Gastroesophageal sphincter (tissue), 4 donors: Measurements from ENCODE around the gene ZFP42. TPM values are rescaled to one million over a fixed set of nuclear protein-coding genes. Genes with fewer than 3 reads are reported as not detected.

ENCODE experiments used
- ATAC-seq: fragments of 150-250 bp; one replicate; pipeline ENCODE4 v1.9.1; 2016; ENCODE audit warnings: mild to moderate bottlenecking, moderate library complexity
- H3K27ac ChIP-seq, 4 donors: fragments of 200-600 bp; sonication (generic) in 3 of 4; 1 replicate in 3 of 4; 2 replicates in 1 of 4; pipeline ENCODE4 v1.5.1; 2016 to 2019
- H3K27me3 ChIP-seq: fragments of 200-600 bp; sonication (generic); one replicate; pipeline ENCODE4 v1.5.1; 2019
- H3K36me3 ChIP-seq, 2 donors: fragments of 200-600 bp; sonication (generic); one replicate each; pipeline ENCODE4 v1.5.1; 2019; ENCODE audit warnings: control low read depth in 1 of 2
- H3K4me1 ChIP-seq, 3 donors: fragments of 200-600 bp; sonication (generic); 1 replicate in 2 of 3; 2 replicates in 1 of 3; pipeline ENCODE4 v1.5.1; 2016 to 2019; ENCODE audit warnings: control low read depth in 2 of 3
- H3K4me3 ChIP-seq, 2 donors: fragments of 200-600 bp; sonication (generic); one replicate each; pipeline ENCODE4 v1.5.1; 2019; ENCODE audit warnings: mild to moderate bottlenecking in 1 of 2, moderate library complexity in 1 of 2
- H3K9me3 ChIP-seq, 3 donors: fragments of 200-600 bp; sonication (generic); one replicate each; pipeline ENCODE4 v1.5.1; 2017 to 2019; ENCODE audit warnings: control low read depth in 2 of 3
- EP300 ChIP-seq: sonication (generic); formaldehyde crosslinking; IDR thresholded peaks from one replicate; pipeline ENCODE4 v1.6.1; 2017; ENCODE audit warnings: antibody characterized with exemption, mild to moderate bottlenecking
- POLR2A ChIP-seq, 2 donors: fragments of 450-650 bp; IDR thresholded peaks; one replicate each; pipeline ENCODE4 v1.6.1; 2017; ENCODE audit warnings: antibody characterized with exemption in 2 of 2, mild to moderate bottlenecking in 2 of 2, moderate library complexity in 1 of 2
- POLR2AphosphoS5 ChIP-seq: sonication (generic); formaldehyde crosslinking; IDR thresholded peaks from one replicate; pipeline ENCODE4 v1.6.1; 2017; ENCODE audit warnings: antibody characterized with exemption
- WGBS, 2 donors: methylation state at CpG; one replicate each; pipeline ENCODE4 v1.1.5; 2018; ENCODE audit warnings: low coverage in 1 of 2; 5-methylcytosine and 5-hydroxymethylcytosine counted together
- total RNA-seq, 4 donors: library from RNA; depleted of rRNA; stranded (reverse); fragments of >200 nt; gene quantifications; one replicate each; pipeline ENCODE4 v1.1.0, GENCODE V29; 2016
- TF ChIP-seq, protein P1 (sequence below), 4 experiments: fragments of 200-600 bp in 2 of 4; fragments of 450-650 bp in 2 of 4; sonication (generic) in 1 of 4; IDR thresholded peaks; one replicate each; pipeline ENCODE4 v1.5.1; 2017 to 2019; ENCODE audit warnings: antibody characterized with exemption in 4 of 4, mild to moderate bottlenecking in 2 of 4, moderate library complexity in 2 of 4

Gene ZFP42
- total RNA-seq, 4 donors from 2014 or later: not detected

DNA sequence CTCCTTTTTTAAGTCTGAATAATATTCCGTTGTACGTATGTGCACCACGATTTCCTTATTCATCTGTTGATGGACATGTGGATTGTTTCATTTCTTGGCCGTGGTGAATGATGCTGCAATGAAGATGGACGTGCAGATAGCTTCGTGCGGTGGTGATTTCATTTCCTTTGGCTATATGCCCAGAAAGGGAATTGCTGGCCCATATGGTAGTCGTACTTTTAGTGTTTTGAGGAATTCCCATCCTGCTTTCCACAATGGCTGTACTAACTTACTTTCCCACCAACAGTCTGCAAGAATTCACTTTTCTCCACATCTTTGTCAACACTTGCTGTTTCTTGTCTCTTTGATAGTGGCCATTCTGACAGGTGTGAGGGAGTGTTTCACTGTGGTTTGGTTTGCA, 12.8 kb downstream of the ZFP42 start:
- H3K4me1 ChIP-seq: no peaks in the 10 kb centered on the region
- no peak for ATAC-seq
- H3K27ac ChIP-seq: no peak overlapping the region
- TF ChIP-seq POLR2AphosphoS5: no peak
- TF ChIP-seq, protein P1, sequence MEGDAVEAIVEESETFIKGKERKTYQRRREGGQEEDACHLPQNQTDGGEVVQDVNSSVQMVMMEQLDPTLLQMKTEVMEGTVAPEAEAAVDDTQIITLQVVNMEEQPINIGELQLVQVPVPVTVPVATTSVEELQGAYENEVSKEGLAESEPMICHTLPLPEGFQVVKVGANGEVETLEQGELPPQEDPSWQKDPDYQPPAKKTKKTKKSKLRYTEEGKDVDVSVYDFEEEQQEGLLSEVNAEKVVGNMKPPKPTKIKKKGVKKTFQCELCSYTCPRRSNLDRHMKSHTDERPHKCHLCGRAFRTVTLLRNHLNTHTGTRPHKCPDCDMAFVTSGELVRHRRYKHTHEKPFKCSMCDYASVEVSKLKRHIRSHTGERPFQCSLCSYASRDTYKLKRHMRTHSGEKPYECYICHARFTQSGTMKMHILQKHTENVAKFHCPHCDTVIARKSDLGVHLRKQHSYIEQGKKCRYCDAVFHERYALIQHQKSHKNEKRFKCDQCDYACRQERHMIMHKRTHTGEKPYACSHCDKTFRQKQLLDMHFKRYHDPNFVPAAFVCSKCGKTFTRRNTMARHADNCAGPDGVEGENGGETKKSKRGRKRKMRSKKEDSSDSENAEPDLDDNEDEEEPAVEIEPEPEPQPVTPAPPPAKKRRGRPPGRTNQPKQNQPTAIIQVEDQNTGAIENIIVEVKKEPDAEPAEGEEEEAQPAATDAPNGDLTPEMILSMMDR (IDR thresholded peaks at IDR 0.05): no peak
- 45 to 50% methylated on average over 8 of the region's 8 CpGs for WGBS, 2 donors
- no peaks in the 10 kb centered on the region for H3K27me3 ChIP-seq
- no peak overlapping the region for H3K4me3 ChIP-seq
- no peaks in the 10 kb centered on the region for H3K36me3 ChIP-seq
- H3K9me3 ChIP-seq: no peaks in the 10 kb centered on the region

DNA sequence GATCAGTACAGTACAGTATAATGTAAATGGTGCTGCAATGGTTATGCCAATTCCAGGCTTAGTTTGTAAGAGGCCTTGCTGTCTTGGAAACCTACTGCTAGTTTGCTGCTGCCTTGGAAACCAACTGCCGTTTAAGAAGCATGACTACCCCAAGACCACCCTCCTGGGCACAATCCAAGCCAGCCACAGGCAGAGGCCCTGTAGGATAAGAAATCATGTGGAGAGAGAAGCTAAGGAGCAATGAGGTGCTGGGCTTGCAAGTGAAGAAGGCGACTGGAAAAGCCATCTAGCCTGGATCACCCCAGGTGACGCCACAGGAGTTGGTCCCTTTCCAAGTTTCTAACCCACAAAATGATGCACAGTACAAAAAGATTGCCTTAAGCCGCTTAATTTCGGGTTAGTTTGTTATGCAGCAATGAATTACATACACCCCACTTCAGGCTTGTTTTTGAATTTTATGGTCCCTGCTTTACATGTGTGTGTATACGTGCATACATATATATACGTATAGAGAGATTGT, 16.9 kb downstream of the ZFP42 start:
- TF ChIP-seq, protein P1 (IDR thresholded peaks at IDR 0.05): no peak
- TF ChIP-seq EP300 (no peak), POLR2A (IDR thresholded peaks at IDR 0.05) (no peak), POLR2AphosphoS5 (no peak)
- WGBS, 2 donors: 90 to 96% methylated on average over 6 to 7 of the region's 7 CpGs
- H3K27ac ChIP-seq: no peak overlapping the region
- H3K36me3 ChIP-seq: no peaks in the 10 kb centered on the region
- H3K4me1 ChIP-seq: no peaks in the 10 kb centered on the region
- no peaks in the 10 kb centered on the region for H3K27me3 ChIP-seq
- ATAC-seq: no peak
- no peaks in the 10 kb centered on the region for H3K9me3 ChIP-seq
- no peak overlapping the region for H3K4me3 ChIP-seq

DNA sequence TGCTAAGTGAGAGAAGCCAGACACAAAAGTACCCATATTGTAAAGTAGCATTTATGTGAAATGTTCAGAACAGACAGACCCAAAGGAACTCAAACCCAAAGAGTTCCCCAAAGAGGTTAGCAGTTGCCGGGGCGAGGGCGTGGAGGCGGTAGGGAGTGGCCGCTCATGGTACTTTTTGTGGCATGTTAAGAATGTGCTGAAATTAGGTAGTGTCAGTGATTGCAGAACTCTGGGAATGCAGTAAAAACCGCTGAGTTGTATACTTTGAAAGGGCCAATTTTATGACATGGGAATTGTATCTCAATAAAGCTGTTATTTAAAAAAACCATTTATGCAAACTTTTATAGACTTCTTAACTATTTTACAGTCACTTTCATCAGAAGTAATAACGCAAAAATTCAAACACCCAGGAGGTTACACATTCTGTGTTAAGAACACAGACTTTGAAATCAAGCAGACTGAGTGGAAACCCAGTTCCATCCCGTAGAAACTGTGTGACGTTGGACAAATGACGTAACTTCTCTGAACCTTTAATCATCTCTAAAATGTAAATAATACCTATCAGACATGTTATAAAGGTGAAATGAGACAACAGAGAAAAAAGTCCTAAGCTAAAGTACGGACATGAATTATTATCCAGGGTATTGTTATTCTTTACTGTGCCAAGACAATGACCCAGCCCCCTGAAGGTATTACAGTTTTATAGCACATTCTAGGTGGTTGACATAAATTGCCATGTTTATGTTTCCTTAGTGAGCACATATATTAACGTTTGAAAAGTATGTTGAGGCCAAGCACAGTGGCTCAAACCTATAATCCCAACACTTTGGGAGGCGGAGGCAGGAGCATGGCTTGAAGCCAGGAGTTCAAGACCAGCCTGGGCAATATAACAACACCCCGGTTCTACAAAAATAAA, 19.7 kb downstream of the ZFP42 start:
- Histone ChIP-seq H3K27ac (no peak overlapping the region), H3K4me1 (no peaks in the 10 kb centered on the region), H3K36me3 (no peaks in the 10 kb centered on the region), H3K9me3 (no peaks in the 10 kb centered on the region), H3K4me3 (no peak overlapping the region), H3K27me3 (no peaks in the 10 kb centered on the region)
- ATAC-seq: no peak
- TF ChIP-seq, protein P1 (IDR thresholded peaks at IDR 0.05): no peak
- TF ChIP-seq POLR2A (IDR thresholded peaks at IDR 0.05): no peak
- TF ChIP-seq POLR2AphosphoS5: no peak
- TF ChIP-seq EP300: no peak
- 71 to 75% methylated on average over 9 to 14 of the region's 14 CpGs for WGBS, 2 donors

DNA sequence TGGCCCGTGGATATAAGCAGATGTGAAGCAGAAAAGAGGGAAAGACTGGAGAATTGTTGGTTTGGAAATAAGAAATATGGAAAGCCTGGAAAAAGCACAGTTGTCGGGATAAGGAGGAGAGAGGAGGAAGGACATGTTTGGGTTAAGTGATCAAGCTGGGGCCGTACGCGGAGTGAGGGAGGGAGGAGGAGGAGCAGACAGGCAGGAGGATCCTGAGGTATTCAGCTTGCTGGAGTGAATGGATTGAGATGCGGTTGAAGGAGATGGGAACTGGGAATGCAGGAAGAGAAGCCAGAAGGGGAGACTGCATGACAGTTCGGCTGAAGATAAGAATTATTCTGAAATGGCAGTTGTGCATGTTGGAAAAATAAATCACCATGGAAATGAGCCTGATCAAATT, 21.2 kb downstream of the ZFP42 start:
- no peaks in the 10 kb centered on the region for H3K36me3 ChIP-seq
- WGBS, 2 donors: 22 to 30% methylated on average over 7 of the region's 7 CpGs
- no peak overlapping the region for H3K27ac ChIP-seq
- H3K9me3 ChIP-seq: no peaks in the 10 kb centered on the region
- ATAC-seq: no peak
- TF ChIP-seq, protein P1 (IDR thresholded peaks at IDR 0.05): no peak
- TF ChIP-seq POLR2AphosphoS5 (no peak), POLR2A (IDR thresholded peaks at IDR 0.05) (no peak), EP300 (no peak)
- H3K27me3 ChIP-seq: no peaks in the 10 kb centered on the region
- no peaks in the 10 kb centered on the region for H3K4me1 ChIP-seq
- H3K4me3 ChIP-seq: no peak overlapping the region

DNA sequence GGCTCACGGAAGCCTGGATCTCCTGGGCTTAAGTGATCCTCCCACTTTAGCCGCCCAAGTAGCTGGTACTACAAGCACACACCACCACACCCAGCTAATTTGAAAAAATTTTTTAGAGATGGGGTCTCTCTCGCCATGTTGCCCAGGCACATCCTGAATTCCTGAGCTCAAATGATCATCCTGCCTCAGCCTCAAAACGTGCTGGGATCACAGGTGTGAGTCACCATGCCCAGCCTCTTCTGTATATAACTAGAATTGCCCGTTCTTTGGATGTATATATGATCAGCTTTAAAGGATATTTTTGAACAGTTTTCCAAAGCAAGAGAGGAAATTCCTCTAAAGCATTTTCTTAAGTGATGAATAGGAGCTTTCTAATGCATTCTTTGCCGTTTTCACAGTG, 22.7 kb downstream of the ZFP42 start:
- no peaks in the 10 kb centered on the region for H3K4me1 ChIP-seq
- H3K9me3 ChIP-seq: no peaks in the 10 kb centered on the region
- no peak overlapping the region for H3K4me3 ChIP-seq
- H3K36me3 ChIP-seq: no peaks in the 10 kb centered on the region
- 70 to 88% methylated on average over 5 to 6 of the region's 6 CpGs for WGBS, 2 donors
- H3K27ac ChIP-seq: no peak overlapping the region
- ATAC-seq: no peak
- H3K27me3 ChIP-seq: no peaks in the 10 kb centered on the region
- TF ChIP-seq POLR2A (IDR thresholded peaks at IDR 0.05) (no peak), EP300 (no peak), POLR2AphosphoS5 (no peak)
- TF ChIP-seq, protein P1 (IDR thresholded peaks at IDR 0.05): no peak
